Caco-2 (cell line): ENCODE data around the gene SLC38A7. TPM values are rescaled to one million over a fixed set of nuclear protein-coding genes. Genes with fewer than 3 reads are reported as not detected.

Source experiments
- BruUV-seq: library from RNA; stranded (reverse); fragments of 400-500 nt; replicated peaks from 2 replicates; lab custom pipeline; 2021; lab: Mats Ljungman, UMichigan
- CTCF ChIA-PET: fragments of 300-600 bp; sonication (Branson Sonifier 250); formaldehyde crosslinking; loops from one replicate; lab custom pipeline; 2022; ENCODE audit warnings: antibody characterized with exemption; lab: Charles Lee
- POLR2A ChIA-PET: fragments of 300-600 bp; sonication (Branson Sonifier 250); formaldehyde crosslinking; loops from one replicate; lab custom pipeline; 2022; ENCODE audit warnings: antibody characterized with exemption; lab: Charles Lee
- DNase-seq, 2 experiments: peaks; one replicate each; pipeline versions ENCODE4 v3.0.0 to v3.0.0-alpha.2; 2020 to 2022
- H3K27me3 ChIP-seq: replicated peaks from 2 replicates; pipeline ENCODE4 v1.6.0; 2011; ENCODE audit warnings: low read length; ENCODE audit not compliant: control insufficient read depth, insufficient read depth
- H3K36me3 ChIP-seq: 2 replicates; pipeline ENCODE4 v1.5.1; 2011; ENCODE audit warnings: low read length; ENCODE audit not compliant: control insufficient read depth, insufficient read depth
- H3K4me1 ChIP-seq: fragments of 250-450 bp; sonication (Bioruptor Pico); 2 replicates; pipeline ENCODE4 v1.5.1; 2020; ENCODE audit warnings: mild to moderate bottlenecking
- H3K4me3 ChIP-seq: 2 replicates; pipeline ENCODE4 v1.5.1; 2011; ENCODE audit warnings: low read depth, mild to moderate bottlenecking, control low read depth, low read length
- H3K9me3 ChIP-seq: fragments of 250-450 bp; sonication (Bioruptor Pico); 2 replicates; pipeline ENCODE4 v1.5.1; 2020; ENCODE audit warnings: mild to moderate bottlenecking, moderate library complexity
- H3K27ac Mint-ChIP-seq: one replicate; pipeline ENCODE4 v1.8.0; 2022; ENCODE audit warnings: mixed read lengths; ENCODE audit not compliant: unreplicated experiment
- H3K27me3 Mint-ChIP-seq: one replicate; pipeline ENCODE4 v1.8.0; 2022; ENCODE audit warnings: mixed read lengths; ENCODE audit not compliant: insufficient read depth, unreplicated experiment
- H3K36me3 Mint-ChIP-seq: one replicate; pipeline ENCODE4 v1.8.0; 2022; ENCODE audit warnings: mild to moderate bottlenecking, mixed read lengths; ENCODE audit not compliant: insufficient read depth, unreplicated experiment
- H3K4me1 Mint-ChIP-seq: one replicate; pipeline ENCODE4 v1.8.0; 2022; ENCODE audit warnings: low read depth, mixed read lengths; ENCODE audit not compliant: unreplicated experiment
- H3K4me3 Mint-ChIP-seq: one replicate; pipeline ENCODE4 v1.8.0; 2022; ENCODE audit warnings: mild to moderate bottlenecking, moderate library complexity, mixed read lengths; ENCODE audit not compliant: unreplicated experiment
- H3K9me3 Mint-ChIP-seq: one replicate; pipeline ENCODE4 v1.8.0; 2022; ENCODE audit warnings: mixed read lengths; ENCODE audit not compliant: unreplicated experiment
- CTCF ChIP-seq, 2 experiments: fragments of 200-600 bp in 1 of 2; IDR thresholded peaks; 1 replicate in 1 of 2; 2 replicates in 1 of 2; pipeline versions ENCODE4 v1.5.1 to v1.8.0; 2011 to 2022; ENCODE audit warnings: antibody characterized with exemption in 1 of 2, control low read depth in 1 of 2, inconsistent platforms in 1 of 2, low read depth in 1 of 2, low read length in 1 of 2, mild to moderate bottlenecking in 1 of 2, moderate library complexity in 1 of 2; ENCODE audit not compliant: insufficient read depth in 1 of 2, severe bottlenecking in 1 of 2, unreplicated experiment in 1 of 2
- intact Hi-C: fragments of 100-400 bp; cut with micrococcal nuclease; formaldehyde crosslinking; loops from one replicate; pipeline ENCODE4 v1.10.0; 2022; ENCODE audit not compliant: unreplicated experiment
- total RNA-seq: library from RNA; stranded (reverse); gene quantifications from 2 replicates; pipeline ENCODE4 v1.2.3, GENCODE V29; 2022

Gene SLC38A7
- total RNA-seq, 1 experiment from 2014 or later: 24.1 TPM

- ChIA-PET POLR2A (no interaction called here), CTCF (no interaction called here)
- H3K36me3 ChIP-seq: no peaks in the 10 kb centered on the region
- Mint-ChIP-seq H3K27ac (no peak overlapping the region), H3K36me3 (no peaks in the 10 kb centered on the region), H3K9me3 (no peaks in the 10 kb centered on the region), H3K4me1 (peaks cover 7% of the 10 kb centered on the region), H3K27me3 (no peaks in the 10 kb centered on the region), H3K4me3 (no peak overlapping the region)
- no peaks in the 10 kb centered on the region for H3K27me3 ChIP-seq
- intact Hi-C loops: no loop called here
- TF ChIP-seq CTCF (IDR thresholded peaks at IDR 0.05; ENCODE audit: insufficient read depth in 1 of 2, low read depth in 1 of 2, low read length in 1 of 2, severe bottlenecking in 1 of 2, unreplicated experiment in 1 of 2): no peak
- DNase-seq: no peak
- no peak overlapping the region for H3K4me3 ChIP-seq
- no TSS peak for BruUV-seq
- H3K4me1 ChIP-seq: peaks cover 6% of the 10 kb centered on the region
- H3K9me3 ChIP-seq: no peaks in the 10 kb centered on the region
Measured at GRCh38 chr16:58649707-58650106, 34.9 kb downstream of the SLC38A7 start.

GRCh38 chr16:58647107-58647506, 37.5 kb downstream of the SLC38A7 start:
- no peak for TF ChIP-seq CTCF (IDR thresholded peaks at IDR 0.05; ENCODE audit: insufficient read depth in 1 of 2, low read depth in 1 of 2, low read length in 1 of 2, severe bottlenecking in 1 of 2, unreplicated experiment in 1 of 2)
- Mint-ChIP-seq H3K27ac (no peak overlapping the region), H3K4me3 (no peak overlapping the region), H3K9me3 (no peaks in the 10 kb centered on the region), H3K4me1 (no peaks in the 10 kb centered on the region), H3K27me3 (no peaks in the 10 kb centered on the region), H3K36me3 (no peaks in the 10 kb centered on the region)
- ChIA-PET POLR2A (no interaction called here), CTCF (no interaction called here)
- DNase-seq: no peak
- no peaks in the 10 kb centered on the region for H3K9me3 ChIP-seq
- no peak overlapping the region for H3K4me3 ChIP-seq
- H3K4me1 ChIP-seq: no peaks in the 10 kb centered on the region
- no peaks in the 10 kb centered on the region for H3K36me3 ChIP-seq
- no peaks in the 10 kb centered on the region for H3K27me3 ChIP-seq
- BruUV-seq: no TSS peak
- intact Hi-C loops: no loop called here

- BruUV-seq: no TSS peak
- intact Hi-C loops: no loop called here
- no peaks in the 10 kb centered on the region for H3K36me3 ChIP-seq
- Mint-ChIP-seq H3K36me3 (no peaks in the 10 kb centered on the region), H3K27me3 (no peaks in the 10 kb centered on the region), H3K27ac (no peak overlapping the region), H3K4me1 (no peaks in the 10 kb centered on the region), H3K9me3 (no peaks in the 10 kb centered on the region), H3K4me3 (no peak overlapping the region)
- H3K4me1 ChIP-seq: no peaks in the 10 kb centered on the region
- no peaks in the 10 kb centered on the region for H3K27me3 ChIP-seq
- H3K4me3 ChIP-seq: no peak overlapping the region
- ChIA-PET CTCF (no interaction called here), POLR2A (no interaction called here)
- no peaks in the 10 kb centered on the region for H3K9me3 ChIP-seq
- no peak for DNase-seq
- no peak for TF ChIP-seq CTCF (IDR thresholded peaks at IDR 0.05; ENCODE audit: insufficient read depth in 1 of 2, low read depth in 1 of 2, low read length in 1 of 2, severe bottlenecking in 1 of 2, unreplicated experiment in 1 of 2)
Measured at GRCh38 chr16:58644765-58645487, 39.6 kb downstream of the SLC38A7 start.
